CD4-positive, alpha-beta memory T cell (primary cell): ENCODE data around the gene NBEAL2. TPM values are rescaled to one million over a fixed set of nuclear protein-coding genes. Genes with fewer than 3 reads are reported as not detected.

ENCODE experiments used
- CTCF ChIA-PET: fragments of 350-600 bp; sonication (Branson Sonifier 250); formaldehyde crosslinking; loops from one replicate; lab custom pipeline; 2021; ENCODE audit warnings: inconsistent platforms; ENCODE audit not compliant: partially characterized antibody; lab: Charles Lee
- POLR2A ChIA-PET: fragments of 350-600 bp; sonication (Branson Sonifier 250); formaldehyde crosslinking; loops from one replicate; lab custom pipeline; 2021; ENCODE audit not compliant: partially characterized antibody; lab: Charles Lee
- DNase-seq, 5 donors: peaks; one replicate each; pipeline versions ENCODE4 v3.0.0 to v3.0.0-alpha.2; 2020 to 2022; ENCODE audit warnings: mixed read lengths in 1 of 5
- H3K27ac ChIP-seq: one replicate; pipeline ENCODE4 v1.7.0; 2013; ENCODE audit warnings: low read depth, low read length
- H3K27me3 ChIP-seq: 2 replicates; pipeline ENCODE4 v1.7.0; 2013; ENCODE audit warnings: mild to moderate bottlenecking, low read length, moderate library complexity; ENCODE audit not compliant: insufficient read depth
- H3K36me3 ChIP-seq: 2 replicates; pipeline ENCODE4 v1.7.0; 2013; ENCODE audit warnings: mild to moderate bottlenecking, low read length, moderate library complexity; ENCODE audit not compliant: insufficient read depth
- H3K4me1 ChIP-seq: 2 replicates; pipeline ENCODE4 v1.7.0; 2013; ENCODE audit warnings: mild to moderate bottlenecking, low read length, moderate library complexity; ENCODE audit not compliant: insufficient read depth
- H3K4me3 ChIP-seq, 2 donors: one replicate each; pipeline ENCODE4 v1.7.0; 2013; ENCODE audit warnings: low read length in 2 of 2, mild to moderate bottlenecking in 1 of 2
- H3K9me3 ChIP-seq, 2 donors: one replicate each; pipeline ENCODE4 v1.7.0; 2013; ENCODE audit warnings: low read length in 2 of 2, control low read depth in 1 of 2; ENCODE audit not compliant: control insufficient read depth in 1 of 2
- H3K27ac Mint-ChIP-seq, 7 donors: one replicate each; pipeline ENCODE4 v1.8.0; 2020 to 2021; ENCODE audit warnings: mixed read lengths in 7 of 7, mild to moderate bottlenecking in 6 of 7, inconsistent platforms in 3 of 7, moderate library complexity in 3 of 7
- H3K27me3 Mint-ChIP-seq, 2 donors: one replicate each; pipeline ENCODE4 v1.8.0; 2020 to 2021; ENCODE audit warnings: mixed read lengths in 2 of 2
- H3K36me3 Mint-ChIP-seq, 2 donors: one replicate each; pipeline ENCODE4 v1.8.0; 2020 to 2021; ENCODE audit warnings: mixed read lengths in 2 of 2, inconsistent platforms in 1 of 2, mild to moderate bottlenecking in 1 of 2
- H3K4me1 Mint-ChIP-seq, 4 donors: one replicate each; pipeline ENCODE4 v1.8.0; 2020 to 2021; ENCODE audit warnings: mixed read lengths in 4 of 4, mild to moderate bottlenecking in 1 of 4
- H3K4me3 Mint-ChIP-seq, 8 donors: one replicate each; pipeline ENCODE4 v1.8.0; 2020 to 2021; ENCODE audit warnings: mixed read lengths in 8 of 8, mild to moderate bottlenecking in 7 of 8, moderate library complexity in 6 of 8, inconsistent platforms in 3 of 8
- H3K9me3 Mint-ChIP-seq, 8 donors: one replicate each; pipeline ENCODE4 v1.8.0; 2020 to 2021; ENCODE audit warnings: mixed read lengths in 8 of 8, mild to moderate bottlenecking in 5 of 8, inconsistent platforms in 3 of 8, moderate library complexity in 1 of 8
- intact Hi-C: fragments of 100-400 bp; cut with micrococcal nuclease; formaldehyde crosslinking; loops from one replicate; pipeline ENCODE4 v1.15.1; 2023
- polyA plus RNA-seq, 2 donors: library from polyadenylated mRNA; unstranded; fragments of 300-500 nt; fragmentation: Illumina TruSeq; gene quantifications; one replicate each; pipeline ENCODE4 v1.2.3, GENCODE V29; 2021
- total RNA-seq, 2 experiments: library from RNA; stranded (reverse); gene quantifications; one replicate each; pipeline ENCODE4 v1.2.3, GENCODE V29; 2021

The NBEAL2 gene
- total and polyA plus RNA-seq, 4 experiments from 2014 or later: 4.5 to 147 (median 79.8) TPM

GRCh38 chr3:46948830-46949671 lies 30.4 kb upstream of the NBEAL2 start:
- ChIA-PET POLR2A (interaction anchor here (2.6 to 4.2 kb wide), 6 partner anchors 10 to 49 kb away, joined by 13 to 116 read pairs (median 20); partner anchors contain the start of genes CCDC12 and NBEAL2), CTCF (interaction anchor here (1.0 to 2.3 kb wide), 5 partner anchors 10 to 49 kb away, joined by 3 to 8 read pairs (median 5); partner anchors contain the start of gene NBEAL2)
- Histone ChIP-seq H3K36me3 (no peaks in the 10 kb centered on the region), H3K4me1 (peaks cover 95% of the 10 kb centered on the region), H3K27ac (peak overlapping the region; percentile 69), H3K9me3 (no peaks in the 10 kb centered on the region), H3K4me3 (peak overlapping the region in 1 of 2 donors; percentile 13), H3K27me3 (no peaks in the 10 kb centered on the region)
- H3K4me3 Mint-ChIP-seq: peak overlapping the region; percentile 23 to 85 (median 78)
- H3K4me1 Mint-ChIP-seq: peaks cover 78 to 96% (median 87%) of the 10 kb centered on the region in 4 donors
- DNase-seq: peak in 1 of 5 donors; percentile 60
- peaks cover 0 to 13% of the 10 kb centered on the region in 2 donors for H3K36me3 Mint-ChIP-seq
- intact Hi-C loops: loop anchor here (1.0 to 2.0 kb wide), 2 partner anchors 30 to 38 kb away; partner anchors contain the start of gene NBEAL2
- peak overlapping the region; percentile 95 to 99 (median 97) for H3K27ac Mint-ChIP-seq
- peaks cover 0 to 2% (median 0%) of the 10 kb centered on the region in 8 donors for H3K9me3 Mint-ChIP-seq
- H3K27me3 Mint-ChIP-seq: no peaks in the 10 kb centered on the region

- CTCF ChIA-PET: no interaction called here
- Histone ChIP-seq H3K27ac (no peak overlapping the region), H3K27me3 (no peaks in the 10 kb centered on the region), H3K9me3 (no peaks in the 10 kb centered on the region), H3K36me3 (no peaks in the 10 kb centered on the region), H3K4me3 (no peak overlapping the region), H3K4me1 (peaks cover 95% of the 10 kb centered on the region)
- Mint-ChIP-seq H3K4me3 (peak overlapping the region in 7 of 8 donors; percentile 26 to 78 (median 59)), H3K27me3 (no peaks in the 10 kb centered on the region), H3K9me3 (peaks cover 0 to 2% (median 0%) of the 10 kb centered on the region in 8 donors), H3K27ac (peak overlapping the region; percentile 63 to 98 (median 86)), H3K36me3 (peaks cover 0 to 12% of the 10 kb centered on the region in 2 donors), H3K4me1 (peaks cover 79 to 97% (median 89%) of the 10 kb centered on the region in 4 donors)
- intact Hi-C loops: no loop called here
- DNase-seq: no peak
- POLR2A ChIA-PET: interaction anchor here (0.6 to 1.1 kb wide), 2 partner anchors 31 to 36 kb away, joined by 3 read pairs; no protein-coding TSS in a partner anchor
Observed at GRCh38 chr3:46950177-46950576, 29.3 kb upstream of the NBEAL2 start.

GRCh38 chr3:46950650-46951241 lies 28.7 kb upstream of the NBEAL2 start:
- peaks cover 95% of the 10 kb centered on the region for H3K4me1 ChIP-seq
- H3K4me3 Mint-ChIP-seq: peak overlapping the region in 4 of 8 donors; percentile 15 to 60 (median 52)
- no peaks in the 10 kb centered on the region for H3K36me3 ChIP-seq
- peak overlapping the region; percentile 15 to 80 (median 72) for H3K27ac Mint-ChIP-seq
- peaks cover 80 to 97% (median 89%) of the 10 kb centered on the region in 4 donors for H3K4me1 Mint-ChIP-seq
- no peaks in the 10 kb centered on the region for H3K27me3 Mint-ChIP-seq
- no peak for DNase-seq
- ChIA-PET POLR2A (interaction anchor here (0.9 to 1.1 kb wide), 2 partner anchors 22 to 35 kb away, joined by 3 to 4 read pairs; no protein-coding TSS in a partner anchor), CTCF (interaction anchor here (1.4 kb wide), 1 partner anchor 26 kb away, joined by 3 read pairs; the partner anchor contains the start of gene CCDC12)
- H3K27me3 ChIP-seq: no peaks in the 10 kb centered on the region
- peaks cover 0 to 2% (median 0%) of the 10 kb centered on the region in 8 donors for H3K9me3 Mint-ChIP-seq
- no peaks in the 10 kb centered on the region for H3K9me3 ChIP-seq
- H3K36me3 Mint-ChIP-seq: peaks cover 0 to 8% of the 10 kb centered on the region in 2 donors
- no peak overlapping the region for H3K4me3 ChIP-seq
- intact Hi-C loops: no loop called here
- no peak overlapping the region for H3K27ac ChIP-seq

GRCh38 chr3:46952813-46953212 lies 26.7 kb upstream of the NBEAL2 start:
- Histone ChIP-seq H3K4me1 (peaks cover 92% of the 10 kb centered on the region), H3K27me3 (no peaks in the 10 kb centered on the region), H3K4me3 (no peak overlapping the region), H3K9me3 (no peaks in the 10 kb centered on the region), H3K36me3 (no peaks in the 10 kb centered on the region), H3K27ac (no peak overlapping the region)
- intact Hi-C loops: no loop called here
- POLR2A ChIA-PET: interaction anchor here (1.1 to 2.3 kb wide), 2 partner anchors 23 to 26 kb away, joined by 6 to 14 read pairs; partner anchors contain the start of gene CCDC12
- no peak for DNase-seq
- H3K4me3 Mint-ChIP-seq: peak overlapping the region in 5 of 8 donors; percentile 11 to 84 (median 79)
- peaks cover 0 to 3% of the 10 kb centered on the region in 2 donors for H3K36me3 Mint-ChIP-seq
- H3K27me3 Mint-ChIP-seq: no peaks in the 10 kb centered on the region
- peak overlapping the region; percentile 5 to 79 (median 28) for H3K27ac Mint-ChIP-seq
- H3K9me3 Mint-ChIP-seq: peaks cover 0 to 2% (median 0%) of the 10 kb centered on the region in 8 donors
- CTCF ChIA-PET: interaction anchor here (1.0 to 2.1 kb wide), 4 partner anchors 10 to 46 kb away, joined by 3 to 6 read pairs (median 4); no protein-coding TSS in a partner anchor
- peaks cover 73 to 92% (median 83%) of the 10 kb centered on the region in 4 donors for H3K4me1 Mint-ChIP-seq

- no peaks in the 10 kb centered on the region for H3K9me3 ChIP-seq
- no peaks in the 10 kb centered on the region for H3K36me3 ChIP-seq
- peaks cover 91% of the 10 kb centered on the region for H3K4me1 ChIP-seq
- H3K4me3 ChIP-seq: no peak overlapping the region
- H3K27me3 ChIP-seq: no peaks in the 10 kb centered on the region
- peak in 2 of 5 donors; percentile 30 to 46 for DNase-seq
- POLR2A ChIA-PET: interaction anchor here (0.6 to 2.3 kb wide), 5 partner anchors 9 to 27 kb away, joined by 3 to 14 read pairs (median 6); partner anchors contain the start of genes CCDC12 and NBEAL2
- intact Hi-C loops: no loop called here
- CTCF ChIA-PET: interaction anchor here (1.0 to 2.1 kb wide), 6 partner anchors 10 to 45 kb away, joined by 3 to 6 read pairs (median 3); no protein-coding TSS in a partner anchor
- Mint-ChIP-seq H3K36me3 (no peaks in the 10 kb centered on the region), H3K27me3 (no peaks in the 10 kb centered on the region), H3K9me3 (no peaks in the 10 kb centered on the region), H3K27ac (peak overlapping the region; percentile 74 to 85 (median 81)), H3K4me3 (peak overlapping the region in 7 of 8 donors; percentile 69 to 84 (median 79)), H3K4me1 (peaks cover 70 to 92% (median 81%) of the 10 kb centered on the region in 4 donors)
- peak overlapping the region; percentile 35 for H3K27ac ChIP-seq
Observed at GRCh38 chr3:46953234-46954010, 26.0 kb upstream of the NBEAL2 start.

GRCh38 chr3:46954178-46954577 lies 25.3 kb upstream of the NBEAL2 start:
- ChIA-PET CTCF (interaction anchor here (1.0 to 2.1 kb wide), 3 partner anchors 31 to 44 kb away, joined by 3 to 6 read pairs (median 3); no protein-coding TSS in a partner anchor), POLR2A (interaction anchor here (0.8 to 2.3 kb wide), 3 partner anchors 20 to 26 kb away, joined by 3 to 14 read pairs (median 8); partner anchors contain the start of genes CCDC12 and NBEAL2)
- Mint-ChIP-seq H3K4me3 (peak overlapping the region in 7 of 8 donors; percentile 69 to 84 (median 79)), H3K36me3 (peaks cover 0 to 3% of the 10 kb centered on the region in 2 donors), H3K9me3 (no peaks in the 10 kb centered on the region), H3K4me1 (peaks cover 71 to 92% (median 81%) of the 10 kb centered on the region in 4 donors), H3K27me3 (no peaks in the 10 kb centered on the region), H3K27ac (peak overlapping the region; percentile 74 to 85 (median 81))
- Histone ChIP-seq H3K36me3 (no peaks in the 10 kb centered on the region), H3K27ac (peak overlapping the region; percentile 35), H3K9me3 (no peaks in the 10 kb centered on the region), H3K27me3 (no peaks in the 10 kb centered on the region), H3K4me3 (no peak overlapping the region), H3K4me1 (peaks cover 91% of the 10 kb centered on the region)
- intact Hi-C loops: no loop called here
- DNase-seq: no peak
